Testis (tissue), 3 donors: ENCODE data around the gene FAM20C. TPM values are rescaled to one million over a fixed set of nuclear protein-coding genes. Genes with fewer than 3 reads are reported as not detected.

Source experiments
- DNase-seq: peaks from one replicate; pipeline ENCODE4 v3.0.0-alpha.2; 2019
- H3K27ac ChIP-seq, 2 donors: fragments of 200-600 bp; sonication (generic); one replicate each; pipeline ENCODE4 v1.5.1; 2019
- H3K27me3 ChIP-seq: fragments of 200-600 bp; sonication (generic); one replicate; pipeline ENCODE4 v1.5.1; 2019
- H3K36me3 ChIP-seq: fragments of 200-600 bp; sonication (generic); one replicate; pipeline ENCODE4 v1.5.1; 2017; ENCODE audit warnings: low read depth; ENCODE audit errors: missing control alignments
- H3K4me1 ChIP-seq: fragments of 200-600 bp; sonication (generic); one replicate; pipeline ENCODE4 v1.5.1; 2019
- H3K4me3 ChIP-seq, 2 donors: fragments of 200-600 bp; sonication (generic); one replicate each; pipeline ENCODE4 v1.5.1; 2017 to 2019
- H3K9me3 ChIP-seq: fragments of 200-600 bp; sonication (generic); one replicate; pipeline ENCODE4 v1.5.1; 2017
- POLR2A ChIP-seq: fragments of 450-650 bp; IDR thresholded peaks from one replicate; pipeline ENCODE4 v1.6.1; 2017; ENCODE audit warnings: antibody characterized with exemption, mild to moderate bottlenecking, moderate library complexity
- WGBS, 2 donors: methylation state at CpG; one replicate each; pipeline ENCODE4 v1.1.5; 2018; 5-methylcytosine and 5-hydroxymethylcytosine counted together
- intact Hi-C: fragments of 100-400 bp; cut with DNase I; formaldehyde crosslinking; loops from one replicate; pipeline ENCODE4 v1.15.1; 2023; ENCODE audit warnings: low total_unique reads
- polyA plus RNA-seq: library from polyadenylated mRNA; stranded (reverse); fragments of 350-450 nt; fragmentation: Illumina TruSeq; extraction: RNeasy Lipid Tissue Mini Kit (QIAGEN cat#74804); gene quantifications from one replicate; pipeline ENCODE4 v1.2.3, GENCODE V29; 2014; ENCODE audit warnings: low read depth, low replicate concordance; ENCODE audit not compliant: insufficient read depth
- total RNA-seq, 2 donors: library from RNA; depleted of rRNA; stranded (reverse); fragments of >200 nt; gene quantifications; one replicate each; pipeline ENCODE4 v1.2.3, GENCODE V29; 2016
- TF ChIP-seq, protein P1 (sequence below), 3 experiments: fragments of 450-650 bp in 2 of 3; fragments of 200-600 bp in 1 of 3; sonication (generic) in 1 of 3; IDR thresholded peaks; one replicate each; pipeline ENCODE4 v1.5.1; 2016 to 2019; ENCODE audit warnings: antibody characterized with exemption in 3 of 3, mild to moderate bottlenecking in 2 of 3, moderate library complexity in 1 of 3

The FAM20C gene
- total and polyA plus RNA-seq, 3 donors from 2014 or later: 14.0 to 36.7 (median 34.0) TPM

- no peaks in the 10 kb centered on the region for H3K9me3 ChIP-seq
- intact Hi-C loops: no loop called here
- no peaks in the 10 kb centered on the region for H3K36me3 ChIP-seq
- no peaks in the 10 kb centered on the region for H3K27me3 ChIP-seq
- TF ChIP-seq, protein P1, sequence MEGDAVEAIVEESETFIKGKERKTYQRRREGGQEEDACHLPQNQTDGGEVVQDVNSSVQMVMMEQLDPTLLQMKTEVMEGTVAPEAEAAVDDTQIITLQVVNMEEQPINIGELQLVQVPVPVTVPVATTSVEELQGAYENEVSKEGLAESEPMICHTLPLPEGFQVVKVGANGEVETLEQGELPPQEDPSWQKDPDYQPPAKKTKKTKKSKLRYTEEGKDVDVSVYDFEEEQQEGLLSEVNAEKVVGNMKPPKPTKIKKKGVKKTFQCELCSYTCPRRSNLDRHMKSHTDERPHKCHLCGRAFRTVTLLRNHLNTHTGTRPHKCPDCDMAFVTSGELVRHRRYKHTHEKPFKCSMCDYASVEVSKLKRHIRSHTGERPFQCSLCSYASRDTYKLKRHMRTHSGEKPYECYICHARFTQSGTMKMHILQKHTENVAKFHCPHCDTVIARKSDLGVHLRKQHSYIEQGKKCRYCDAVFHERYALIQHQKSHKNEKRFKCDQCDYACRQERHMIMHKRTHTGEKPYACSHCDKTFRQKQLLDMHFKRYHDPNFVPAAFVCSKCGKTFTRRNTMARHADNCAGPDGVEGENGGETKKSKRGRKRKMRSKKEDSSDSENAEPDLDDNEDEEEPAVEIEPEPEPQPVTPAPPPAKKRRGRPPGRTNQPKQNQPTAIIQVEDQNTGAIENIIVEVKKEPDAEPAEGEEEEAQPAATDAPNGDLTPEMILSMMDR (IDR thresholded peaks at IDR 0.05): no peak
- TF ChIP-seq POLR2A: no peak
- WGBS, 2 donors: 84 to 86% methylated on average over 10 to 22 of the region's 22 CpGs
- no peaks in the 10 kb centered on the region for H3K4me1 ChIP-seq
- no peak overlapping the region for H3K27ac ChIP-seq
- H3K4me3 ChIP-seq: no peak overlapping the region
- no peak for DNase-seq
Measured at GRCh38 chr7:265998-266850, 73.9 kb downstream of the FAM20C start.

DNA sequence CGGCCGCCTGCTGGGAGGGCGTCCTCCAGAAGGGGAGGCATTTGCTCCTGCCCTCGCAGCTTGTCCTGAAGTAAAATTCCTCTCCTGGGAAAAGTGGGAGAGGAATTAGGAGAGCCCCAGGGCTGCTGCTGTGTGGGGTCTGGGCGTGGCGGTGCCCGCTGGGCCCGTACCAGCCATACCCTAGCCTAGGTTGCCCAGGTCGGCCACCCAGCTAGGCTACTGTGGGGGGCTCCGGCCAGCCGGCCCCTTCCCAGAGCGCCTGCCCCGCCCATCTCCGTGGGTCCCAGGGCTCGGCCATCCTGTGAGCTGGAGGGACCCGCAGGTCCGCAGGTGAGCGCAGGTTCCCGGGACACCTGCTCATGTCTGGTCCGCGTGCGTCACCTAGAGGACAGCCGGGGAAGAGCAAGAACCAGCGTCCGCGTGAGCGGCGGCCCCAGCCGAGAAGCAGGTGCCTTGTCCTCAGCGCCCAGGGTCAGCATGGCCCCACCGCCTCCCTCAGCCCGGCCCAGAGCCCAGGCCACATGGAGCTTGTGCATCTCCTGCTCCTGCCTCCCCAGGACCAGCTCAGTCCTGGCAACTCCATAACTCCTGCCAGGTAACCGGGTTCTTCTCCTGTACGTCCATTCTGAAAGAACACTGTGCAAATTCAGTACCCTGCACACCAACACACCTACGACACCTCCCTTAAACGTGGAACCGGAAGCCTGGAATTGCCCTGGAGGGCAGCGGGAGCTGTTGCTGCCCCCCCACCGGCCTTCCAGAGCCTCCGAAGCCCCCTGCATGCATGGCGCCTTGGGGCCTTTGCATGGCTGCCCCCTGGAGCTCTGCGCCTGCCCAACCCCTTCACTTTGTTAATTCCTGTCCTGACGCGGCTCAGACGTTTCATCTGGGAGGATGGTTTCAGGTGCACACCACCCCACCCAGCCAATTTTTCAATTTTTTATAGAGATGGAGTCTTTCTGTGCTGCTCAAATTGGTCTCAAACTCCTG, 74.8 kb downstream of the FAM20C start:
- H3K4me1 ChIP-seq: no peaks in the 10 kb centered on the region
- no peaks in the 10 kb centered on the region for H3K36me3 ChIP-seq
- no peak for DNase-seq
- no peak overlapping the region for H3K4me3 ChIP-seq
- TF ChIP-seq, protein P1 (IDR thresholded peaks at IDR 0.05): no peak
- no peak for TF ChIP-seq POLR2A
- intact Hi-C loops: no loop called here
- no peaks in the 10 kb centered on the region for H3K27me3 ChIP-seq
- H3K9me3 ChIP-seq: no peaks in the 10 kb centered on the region
- 84 to 95% methylated on average over 23 to 45 of the region's 45 CpGs for WGBS, 2 donors
- H3K27ac ChIP-seq: no peak overlapping the region

- Histone ChIP-seq H3K4me1 (no peaks in the 10 kb centered on the region), H3K27me3 (no peaks in the 10 kb centered on the region), H3K9me3 (no peaks in the 10 kb centered on the region), H3K36me3 (no peaks in the 10 kb centered on the region), H3K4me3 (no peak overlapping the region), H3K27ac (no peak overlapping the region)
- WGBS, 2 donors: 64 to 85% methylated on average over 9 to 12 of the region's 12 CpGs
- no peak for DNase-seq
- TF ChIP-seq, protein P1 (IDR thresholded peaks at IDR 0.05): no peak
- no peak for TF ChIP-seq POLR2A
- intact Hi-C loops: no loop called here
Measured at GRCh38 chr7:268991-269390, 76.6 kb downstream of the FAM20C start.

GRCh38 chr7:269721-270120, 77.3 kb downstream of the FAM20C start:
- no peaks in the 10 kb centered on the region for H3K9me3 ChIP-seq
- H3K27me3 ChIP-seq: no peaks in the 10 kb centered on the region
- no peak for TF ChIP-seq POLR2A
- TF ChIP-seq, protein P1 (IDR thresholded peaks at IDR 0.05): no peak
- no peaks in the 10 kb centered on the region for H3K4me1 ChIP-seq
- H3K4me3 ChIP-seq: no peak overlapping the region
- WGBS, 2 donors: 85 to 89% methylated on average over 11 of the region's 11 CpGs
- no peak overlapping the region for H3K27ac ChIP-seq
- DNase-seq: no peak
- intact Hi-C loops: no loop called here
- H3K36me3 ChIP-seq: no peaks in the 10 kb centered on the region
